RWPE1 (cell line): ENCODE data around the gene CLDN2.

ENCODE experiments used
- CTCF ChIA-PET: fragments of 350-600 bp; sonication (Branson Sonifier 250); formaldehyde crosslinking; extraction: SDS; loops from one replicate; lab custom pipeline; 2021; lab: Yijun Ruan, JAX
- POLR2A ChIA-PET: fragments of 400-600 bp; formaldehyde crosslinking; extraction: SDS; loops from one replicate; lab custom pipeline; 2020; ENCODE audit warnings: antibody characterized with exemption; ENCODE audit not compliant: low non-redundant PET; lab: Yijun Ruan, JAX
- DNase-seq: peaks from one replicate; pipeline ENCODE4 v3.0.0; 2012; ENCODE audit warnings: low spot score
- H3K27ac ChIP-seq: fragments of 450-650 bp; 2 replicates; pipeline ENCODE4 v1.5.1; 2017
- CTCF ChIP-seq: fragments of 450-650 bp; conservative IDR thresholded peaks from 2 replicates; pipeline ENCODE4 v1.5.1; 2017; ENCODE audit warnings: low read depth, mild to moderate bottlenecking

Gene CLDN2

GRCh38 chrX:106936246-106936645 is 16.0 kb downstream of the CLDN2 start:
- ChIA-PET CTCF (no interaction called here), POLR2A (no interaction called here)
- no peak for TF ChIP-seq CTCF
- no peak overlapping the region for H3K27ac ChIP-seq
- no peak for DNase-seq

GRCh38 chrX:106939566-106939965 is 19.4 kb downstream of the CLDN2 start:
- CTCF ChIA-PET: no interaction called here
- POLR2A ChIA-PET: no interaction called here

GRCh38 chrX:106940068-106940467 is 19.9 kb downstream of the CLDN2 start:
- CTCF ChIA-PET: no interaction called here
- DNase-seq: no peak
- POLR2A ChIA-PET: interaction anchor here (0.6 kb wide), 1 partner anchor 29 kb away, joined by 11 read pairs; no protein-coding TSS in a partner anchor
- no peak overlapping the region for H3K27ac ChIP-seq
- no peak for TF ChIP-seq CTCF

More at GRCh38 chrX:106939566-106939965, 19.4 kb downstream of the CLDN2 start:
- no peak overlapping the region for H3K27ac ChIP-seq
- no peak for DNase-seq
- no peak for TF ChIP-seq CTCF

GRCh38 chrX:106946464-106946863 is 26.3 kb downstream of the CLDN2 start:
- H3K27ac ChIP-seq: no peak overlapping the region
- ChIA-PET CTCF (no interaction called here), POLR2A (no interaction called here)
- no peak for TF ChIP-seq CTCF
- DNase-seq: no peak

GRCh38 chrX:106948641-106949040 is 28.4 kb downstream of the CLDN2 start:
- DNase-seq: no peak
- ChIA-PET POLR2A (no interaction called here), CTCF (no interaction called here)
- H3K27ac ChIP-seq: no peak overlapping the region
- no peak for TF ChIP-seq CTCF

- CTCF ChIA-PET: no interaction called here
- no peak for TF ChIP-seq CTCF
- POLR2A ChIA-PET: no interaction called here
- no peak overlapping the region for H3K27ac ChIP-seq
- DNase-seq: no peak
Measured at GRCh38 chrX:106949366-106949765, 29.2 kb downstream of the CLDN2 start.

- no peak for TF ChIP-seq CTCF
- POLR2A ChIA-PET: no interaction called here
- no peak for DNase-seq
- CTCF ChIA-PET: interaction anchor here (0.6 kb wide), 1 partner anchor 52 kb away, joined by 4 read pairs; no protein-coding TSS in a partner anchor
- H3K27ac ChIP-seq: no peak overlapping the region
Measured at GRCh38 chrX:106950381-106950780, 30.2 kb downstream of the CLDN2 start.
